ENCODE measurements around the gene XPO5.

DNA sequence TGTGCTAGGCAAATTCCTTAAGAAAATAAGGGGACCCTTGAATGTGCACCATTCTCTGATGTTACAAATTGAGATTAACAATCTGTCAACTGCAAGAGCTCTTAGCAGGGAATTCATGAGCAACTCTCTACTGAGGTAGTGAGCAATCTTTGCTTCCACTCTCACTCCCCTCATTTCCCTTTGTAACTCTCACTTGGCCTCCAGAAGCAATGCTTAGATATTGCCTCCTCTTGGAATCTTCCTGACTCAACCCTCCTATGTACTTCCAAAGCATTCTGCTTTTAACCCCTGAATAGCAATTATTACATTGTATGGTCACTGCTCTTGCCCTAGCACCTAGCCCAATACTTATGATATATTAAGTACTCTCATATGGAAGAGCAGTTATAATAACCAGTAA is 16.5 kb downstream of the XPO5 start:
- TF ChIP-seq NFXL1 (CRISPR knock-in tag; IDR thresholded peaks at IDR 0.05) (no peak), TFAP4 (CRISPR knock-in tag; IDR thresholded peaks at IDR 0.05; ENCODE audit: borderline replicate concordance) (no peak), NCOA6 (IDR thresholded peaks at IDR 0.05) (no peak), CTCF (IDR thresholded peaks at IDR 0.05 in 2 of 3, conservative IDR thresholded peaks at IDR 0.05 in 1 of 3; ENCODE audit: insufficient read depth in 2 of 3, low read depth in 1 of 3, low read length in 3 of 3) (no peak), NCOR1 (IDR thresholded peaks at IDR 0.05) (no peak), MAFK (IDR thresholded peaks at IDR 0.05; ENCODE audit: low read length) (no peak), ZBTB1 (CRISPR knock-in tag; IDR thresholded peaks at IDR 0.05; ENCODE audit: borderline replicate concordance, low read depth) (no peak), TCF7 (IDR thresholded peaks at IDR 0.05; ENCODE audit: borderline replicate concordance) (no peak)
- TF ChIP-seq, protein P1, sequence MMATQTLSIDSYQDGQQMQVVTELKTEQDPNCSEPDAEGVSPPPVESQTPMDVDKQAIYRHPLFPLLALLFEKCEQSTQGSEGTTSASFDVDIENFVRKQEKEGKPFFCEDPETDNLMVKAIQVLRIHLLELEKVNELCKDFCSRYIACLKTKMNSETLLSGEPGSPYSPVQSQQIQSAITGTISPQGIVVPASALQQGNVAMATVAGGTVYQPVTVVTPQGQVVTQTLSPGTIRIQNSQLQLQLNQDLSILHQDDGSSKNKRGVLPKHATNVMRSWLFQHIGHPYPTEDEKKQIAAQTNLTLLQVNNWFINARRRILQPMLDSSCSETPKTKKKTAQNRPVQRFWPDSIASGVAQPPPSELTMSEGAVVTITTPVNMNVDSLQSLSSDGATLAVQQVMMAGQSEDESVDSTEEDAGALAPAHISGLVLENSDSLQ (IDR thresholded peaks at IDR 0.05), result no peak
